ENCODE data around the gene BANP. TPM values are rescaled to one million over a fixed set of nuclear protein-coding genes. Genes with fewer than 3 reads are reported as not detected.
"Not testable (repeated sequence)": the region's sequence is repeated elsewhere in the genome, so short reads cannot be mapped to it uniquely, and the experiment has no call there.

BANP gene
- total and polyA plus RNA-seq, 12 donors: 6.1 to 20.4 (median 13.5) TPM

DNA sequence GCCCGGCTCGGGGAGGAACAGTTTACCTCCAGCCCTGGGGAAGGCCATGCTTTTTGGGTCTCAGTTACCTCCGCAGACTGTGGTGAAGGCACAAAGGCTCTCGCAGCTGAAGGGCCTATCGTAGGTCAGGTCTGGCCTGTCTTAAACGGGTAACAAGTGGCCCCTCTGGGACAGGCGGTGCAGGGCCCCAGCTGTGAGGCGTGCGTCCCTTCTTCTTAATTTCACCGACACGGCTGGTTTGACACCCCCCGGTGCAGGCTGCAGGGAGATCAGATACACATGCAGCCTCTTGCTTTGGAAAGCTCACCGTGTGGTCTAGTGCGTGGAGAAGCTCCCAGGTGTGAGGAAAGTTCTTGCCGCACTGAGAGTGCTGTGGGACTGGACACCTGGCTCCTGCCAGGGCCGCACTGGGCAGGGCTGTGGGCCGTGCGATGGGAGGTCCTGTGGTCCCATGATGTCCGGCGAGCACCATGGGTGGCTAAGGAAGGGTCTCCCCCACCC, 162.4 kb downstream of the BANP start:
- ATAC-seq (no peak), DNase-seq (no peak)
- intact Hi-C loops (cut with DNase I): no loop called here
- WGBS, 2 donors: 85 to 92% methylated on average over 20 of the region's 20 CpGs
- H3K4me1 ChIP-seq: peaks cover 0 to 4% (median 0%) of the 10 kb centered on the region in 9 donors
- no peak overlapping the region for H3K4me3 ChIP-seq
- H3K27me3 ChIP-seq: peaks cover 0 to 17% (median 0%) of the 10 kb centered on the region in 7 donors
- no peak overlapping the region for H3K27ac ChIP-seq
- H3K36me3 ChIP-seq: no peaks in the 10 kb centered on the region
- TF ChIP-seq, protein P1, sequence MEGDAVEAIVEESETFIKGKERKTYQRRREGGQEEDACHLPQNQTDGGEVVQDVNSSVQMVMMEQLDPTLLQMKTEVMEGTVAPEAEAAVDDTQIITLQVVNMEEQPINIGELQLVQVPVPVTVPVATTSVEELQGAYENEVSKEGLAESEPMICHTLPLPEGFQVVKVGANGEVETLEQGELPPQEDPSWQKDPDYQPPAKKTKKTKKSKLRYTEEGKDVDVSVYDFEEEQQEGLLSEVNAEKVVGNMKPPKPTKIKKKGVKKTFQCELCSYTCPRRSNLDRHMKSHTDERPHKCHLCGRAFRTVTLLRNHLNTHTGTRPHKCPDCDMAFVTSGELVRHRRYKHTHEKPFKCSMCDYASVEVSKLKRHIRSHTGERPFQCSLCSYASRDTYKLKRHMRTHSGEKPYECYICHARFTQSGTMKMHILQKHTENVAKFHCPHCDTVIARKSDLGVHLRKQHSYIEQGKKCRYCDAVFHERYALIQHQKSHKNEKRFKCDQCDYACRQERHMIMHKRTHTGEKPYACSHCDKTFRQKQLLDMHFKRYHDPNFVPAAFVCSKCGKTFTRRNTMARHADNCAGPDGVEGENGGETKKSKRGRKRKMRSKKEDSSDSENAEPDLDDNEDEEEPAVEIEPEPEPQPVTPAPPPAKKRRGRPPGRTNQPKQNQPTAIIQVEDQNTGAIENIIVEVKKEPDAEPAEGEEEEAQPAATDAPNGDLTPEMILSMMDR (IDR thresholded peaks at IDR 0.05): no peak
- H3K9me3 ChIP-seq: peaks cover 0 to under 1% (median 0%) of the 10 kb centered on the region in 11 donors

- H3K36me3 ChIP-seq; ATAC-seq; DNase-seq; H3K4me3 ChIP-seq; H3K9me3 ChIP-seq; intact Hi-C loops (cut with DNase I); H3K27ac ChIP-seq: not testable (repeated sequence)
- 76 to 80% methylated on average over 22 of the region's 22 CpGs for WGBS, 2 donors
- Histone ChIP-seq H3K4me1 (peaks cover 0 to 12% (median 0%) of the 10 kb centered on the region in 9 donors), H3K27me3 (peaks cover 0 to 17% (median 0%) of the 10 kb centered on the region in 7 donors)
These were observed 163.5 kb downstream of the BANP start for GRCh38 chr16:88114541-88115228.

DNA sequence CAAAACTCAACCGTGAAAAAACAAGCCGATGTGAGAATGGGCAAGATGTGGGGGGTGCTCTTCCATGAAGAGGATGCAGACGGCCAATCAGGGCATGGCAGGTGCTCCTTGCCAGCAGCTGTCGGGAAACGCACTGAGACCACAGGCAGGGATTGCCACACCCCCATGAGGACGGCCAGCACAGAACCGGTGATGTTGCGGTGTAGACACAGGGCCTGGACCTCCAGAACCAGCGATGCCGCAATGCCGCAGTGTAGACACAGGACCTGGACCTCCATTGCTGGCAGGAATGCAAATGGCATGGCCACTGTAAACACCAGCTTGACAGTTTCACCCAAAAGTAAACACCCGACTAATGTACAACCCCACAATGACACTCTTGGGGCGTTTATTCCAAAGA, 164.9 kb downstream of the BANP start:
- no peak for ATAC-seq
- DNase-seq: no peak
- Histone ChIP-seq H3K4me1 (peaks cover 0 to 12% (median 0%) of the 10 kb centered on the region in 9 donors), H3K27ac (no peak overlapping the region), H3K36me3 (no peaks in the 10 kb centered on the region), H3K27me3 (peaks cover 0 to 17% (median 0%) of the 10 kb centered on the region in 7 donors), H3K9me3 (no peaks in the 10 kb centered on the region), H3K4me3 (no peak overlapping the region)
- TF ChIP-seq, protein P1 (IDR thresholded peaks at IDR 0.05): no peak
- intact Hi-C loops (cut with DNase I): no loop called here
- 82 to 87% methylated on average over 13 of the region's 13 CpGs for WGBS, 2 donors

GRCh38 chr16:88117476-88117868, 166.2 kb downstream of the BANP start:
- H3K27me3 ChIP-seq: peaks cover 0 to 17% (median 0%) of the 10 kb centered on the region in 7 donors

More at GRCh38 chr16:88117476-88117868, 166.2 kb downstream of the BANP start:
- no peaks in the 10 kb centered on the region for H3K36me3 ChIP-seq
- no peak overlapping the region for H3K4me3 ChIP-seq
- no peak overlapping the region for H3K27ac ChIP-seq
- intact Hi-C loops (cut with DNase I): no loop called here
- DNase-seq (no peak), ATAC-seq (no peak)
- WGBS, 2 donors: 93 to 95% methylated on average over 20 of the region's 20 CpGs
- H3K9me3 ChIP-seq: no peaks in the 10 kb centered on the region
- TF ChIP-seq, protein P1 (IDR thresholded peaks at IDR 0.05): no peak
- peaks cover 0 to 12% (median 0%) of the 10 kb centered on the region in 9 donors for H3K4me1 ChIP-seq
